Osteoblast (primary cell): Measurements from ENCODE around the gene STARD4. TPM values are rescaled to one million over a fixed set of nuclear protein-coding genes. Genes with fewer than 3 reads are reported as not detected.
A peak's percentile ranks its signal among the peaks of the same experiment; 100 is the strongest.

Experiments
- DNase-seq: peaks from one replicate; pipeline ENCODE4 v3.0.0; 2011; ENCODE audit warnings: low spot score, mixed read lengths; ENCODE audit not compliant: insufficient read length; ENCODE audit errors: missing footprints
- H2AFZ ChIP-seq: 2 replicates; pipeline ENCODE4 v1.6.0; 2011; ENCODE audit warnings: mild to moderate bottlenecking, low read length
- H3K27ac ChIP-seq: 2 replicates; pipeline ENCODE4 v1.5.1; 2011; ENCODE audit warnings: mild to moderate bottlenecking, low read depth, low read length, moderate library complexity
- H3K27me3 ChIP-seq: 2 replicates; pipeline ENCODE4 v1.6.0; 2012; ENCODE audit warnings: mild to moderate bottlenecking, control low read depth, inconsistent platforms, low read length, moderate library complexity; ENCODE audit not compliant: insufficient read depth
- H3K36me3 ChIP-seq: 2 replicates; pipeline ENCODE4 v1.5.1; 2011; ENCODE audit warnings: mild to moderate bottlenecking, low read length, control low read depth, moderate library complexity; ENCODE audit not compliant: insufficient read depth
- H3K4me1 ChIP-seq: 2 replicates; pipeline ENCODE4 v1.5.1; 2011; ENCODE audit warnings: mild to moderate bottlenecking, low read length, control low read depth, moderate library complexity; ENCODE audit not compliant: insufficient read depth
- H3K4me2 ChIP-seq: 2 replicates; pipeline ENCODE4 v1.6.0; 2011; ENCODE audit warnings: mild to moderate bottlenecking, low read length; ENCODE audit not compliant: insufficient read depth
- H3K4me3 ChIP-seq: fragments of 200-600 bp; sonication (generic); 3 replicates; pipeline ENCODE4 v1.5.1; 2012; ENCODE audit warnings: mild to moderate bottlenecking, low read length, inconsistent platforms; ENCODE audit not compliant: insufficient read depth
- H3K79me2 ChIP-seq: 2 replicates; pipeline ENCODE4 v1.6.0; 2012; ENCODE audit warnings: mild to moderate bottlenecking, low read length, control low read depth, inconsistent platforms; ENCODE audit not compliant: insufficient read depth
- H3K9me3 ChIP-seq: 2 replicates; pipeline ENCODE4 v1.5.1; 2011; ENCODE audit warnings: low read depth, low read length, control low read depth
- H4K20me1 ChIP-seq: 2 replicates; pipeline ENCODE4 v1.6.0; 2012; ENCODE audit warnings: mild to moderate bottlenecking, low read length, control low read depth; ENCODE audit not compliant: insufficient read depth
- CTCF ChIP-seq: IDR thresholded peaks from 2 replicates; pipeline ENCODE4 v1.5.1; 2011; ENCODE audit warnings: mild to moderate bottlenecking, low read depth, low read length, moderate library complexity; ENCODE audit errors: extremely low read depth
- total RNA-seq: library from RNA; depleted of rRNA; stranded (reverse); fragments of >200 nt; gene quantifications from 2 replicates; pipeline ENCODE4 v1.2.3, GENCODE V29; 2012

STARD4 gene
- total RNA-seq, 1 donor: 106 TPM

GRCh38 chr5:111447822-111448221 is 64.5 kb downstream of the STARD4 start:
- no peaks in the 10 kb centered on the region for H3K27me3 ChIP-seq
- no peaks in the 10 kb centered on the region for H3K79me2 ChIP-seq
- no peaks in the 10 kb centered on the region for H4K20me1 ChIP-seq
- TF ChIP-seq CTCF: no peak
- H3K4me2 ChIP-seq: no peak overlapping the region
- H2AFZ ChIP-seq: no peak overlapping the region
- no peaks in the 10 kb centered on the region for H3K36me3 ChIP-seq
- H3K27ac ChIP-seq: no peak overlapping the region
- no peaks in the 10 kb centered on the region for H3K9me3 ChIP-seq
- no peaks in the 10 kb centered on the region for H3K4me1 ChIP-seq
- H3K4me3 ChIP-seq: no peak overlapping the region
- DNase-seq: no peak

- Histone ChIP-seq H3K9me3 (no peaks in the 10 kb centered on the region), H2AFZ (no peak overlapping the region), H3K27me3 (no peaks in the 10 kb centered on the region), H3K27ac (no peak overlapping the region), H4K20me1 (no peaks in the 10 kb centered on the region), H3K4me1 (no peaks in the 10 kb centered on the region), H3K36me3 (no peaks in the 10 kb centered on the region), H3K79me2 (no peaks in the 10 kb centered on the region), H3K4me3 (no peak overlapping the region), H3K4me2 (no peak overlapping the region)
- TF ChIP-seq CTCF: no peak
- DNase-seq: peak; percentile 23
Observed at GRCh38 chr5:111447099-111447498, 65.2 kb downstream of the STARD4 start.

Other genes starting within 250 kb of the STARD4 start
- 150 and 182 TPM in 2 replicates for gene NREP, start 244.7 kb upstream of the STARD4 start, total RNA-seq